DMS53 (cell line): Measurements from ENCODE around the gene ANKRD13D.

Experiments
- DNase-seq: peaks from one replicate; lab custom pipeline; 2025; lab: John Stamatoyannopoulos, UW

Gene ANKRD13D

DNA sequence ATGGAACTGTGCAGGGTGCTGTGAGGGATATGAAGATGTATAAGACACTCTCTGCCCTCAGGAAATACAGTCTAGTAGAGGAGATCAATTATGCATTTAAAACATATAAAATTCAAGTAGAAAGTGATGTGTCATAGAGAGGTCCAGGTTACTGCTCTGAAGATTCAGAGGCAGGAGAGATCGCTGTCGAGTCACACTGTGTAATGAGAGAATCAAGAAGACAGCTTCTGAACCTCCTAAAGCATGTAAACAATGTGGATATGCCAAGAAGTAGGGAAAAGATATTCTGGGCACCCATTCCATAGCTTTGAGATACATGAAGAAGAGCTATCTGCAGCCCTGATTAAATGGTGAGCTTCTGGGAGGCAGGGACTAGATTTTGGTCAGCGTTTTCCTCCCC, 30.9 kb downstream of the ANKRD13D start:
- DNase-seq: no peak

DNA sequence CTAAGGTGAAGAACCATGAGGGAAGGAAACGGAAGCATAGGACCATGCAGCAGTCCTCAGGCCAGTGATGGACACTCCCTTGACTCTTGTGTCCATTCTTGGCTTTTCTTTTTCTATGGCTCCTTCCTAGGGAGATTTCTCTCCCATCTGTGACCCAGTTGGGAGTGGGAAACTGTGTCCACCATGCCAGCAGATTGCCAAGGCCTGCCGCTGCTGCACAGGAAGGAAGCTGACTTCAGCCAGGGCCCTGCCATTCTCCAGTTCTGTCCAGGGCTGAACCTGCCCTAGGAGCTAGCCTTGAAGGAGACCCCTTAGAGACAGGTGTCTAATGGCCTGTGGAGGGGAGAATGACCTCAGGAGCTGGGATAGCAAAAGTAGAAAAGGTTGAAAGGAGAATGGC, 31.6 kb downstream of the ANKRD13D start:
- DNase-seq: no peak

DNA sequence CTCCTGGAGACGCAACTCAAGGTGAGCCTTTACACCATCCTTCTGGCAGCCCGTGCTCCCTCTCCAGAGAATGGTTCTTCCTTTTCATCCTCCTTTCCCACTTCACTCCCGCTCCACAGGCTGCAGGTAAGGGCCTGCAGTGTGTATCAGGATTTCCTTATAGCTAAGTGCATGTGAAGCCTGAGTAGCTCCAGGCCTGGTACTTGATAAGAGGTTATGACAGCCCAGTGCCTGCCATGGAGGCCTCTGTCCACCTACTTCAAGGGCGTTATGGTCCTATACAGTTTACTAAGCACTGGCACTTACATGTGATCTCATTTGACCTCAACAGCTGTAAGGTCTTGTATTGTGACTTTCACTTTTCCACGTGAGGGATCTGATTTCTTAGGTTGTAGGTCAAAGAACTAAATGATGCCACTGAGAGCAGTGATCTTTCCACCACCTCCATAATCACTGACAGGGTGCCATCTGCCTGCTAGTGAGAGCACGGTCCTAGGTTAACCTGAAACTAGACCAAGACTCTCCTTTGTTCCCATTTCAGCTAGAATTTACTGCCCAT, 32.3 kb downstream of the ANKRD13D start:
- DNase-seq: no peak

DNA sequence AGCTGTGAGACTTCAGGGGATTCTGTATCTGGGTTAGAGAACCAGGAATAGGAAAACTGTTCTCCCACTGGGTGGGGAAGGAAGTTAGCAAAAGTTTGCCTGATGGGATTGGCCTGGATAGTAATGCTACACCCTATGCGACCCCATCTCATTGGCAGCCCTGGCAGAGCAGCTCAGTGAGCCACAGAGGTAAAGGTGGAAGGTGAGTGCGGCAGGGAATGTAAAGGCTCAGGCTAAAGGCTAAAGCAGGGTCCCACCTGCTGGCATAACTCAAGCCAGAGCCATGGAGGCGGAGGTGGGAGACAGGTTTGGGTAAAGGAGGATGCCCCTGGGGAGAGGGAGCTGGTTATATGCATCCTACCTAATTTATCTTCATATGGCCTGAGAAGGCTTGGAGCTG, 32.9 kb downstream of the ANKRD13D start:
- DNase-seq: no peak

DNA sequence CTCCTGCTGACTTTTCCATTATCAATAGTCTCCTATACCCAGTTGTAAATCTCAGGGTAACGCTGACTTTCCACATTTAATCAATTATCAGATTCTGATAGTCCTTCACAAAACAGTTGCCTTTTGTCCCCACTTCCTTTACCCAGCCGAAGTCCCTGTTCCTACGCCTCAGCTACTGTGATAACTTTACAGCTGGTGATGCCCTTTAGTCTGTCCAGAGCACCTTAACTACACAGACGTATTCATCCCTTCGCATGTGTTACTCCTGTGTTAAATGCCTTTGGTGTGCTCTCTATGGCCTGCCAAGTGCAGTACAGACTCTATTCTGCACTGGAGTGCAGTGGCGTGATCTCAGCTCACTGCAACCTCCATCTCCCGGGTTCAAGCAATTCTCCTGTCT, 34.4 kb downstream of the ANKRD13D start:
- DNase-seq: no peak

DNA sequence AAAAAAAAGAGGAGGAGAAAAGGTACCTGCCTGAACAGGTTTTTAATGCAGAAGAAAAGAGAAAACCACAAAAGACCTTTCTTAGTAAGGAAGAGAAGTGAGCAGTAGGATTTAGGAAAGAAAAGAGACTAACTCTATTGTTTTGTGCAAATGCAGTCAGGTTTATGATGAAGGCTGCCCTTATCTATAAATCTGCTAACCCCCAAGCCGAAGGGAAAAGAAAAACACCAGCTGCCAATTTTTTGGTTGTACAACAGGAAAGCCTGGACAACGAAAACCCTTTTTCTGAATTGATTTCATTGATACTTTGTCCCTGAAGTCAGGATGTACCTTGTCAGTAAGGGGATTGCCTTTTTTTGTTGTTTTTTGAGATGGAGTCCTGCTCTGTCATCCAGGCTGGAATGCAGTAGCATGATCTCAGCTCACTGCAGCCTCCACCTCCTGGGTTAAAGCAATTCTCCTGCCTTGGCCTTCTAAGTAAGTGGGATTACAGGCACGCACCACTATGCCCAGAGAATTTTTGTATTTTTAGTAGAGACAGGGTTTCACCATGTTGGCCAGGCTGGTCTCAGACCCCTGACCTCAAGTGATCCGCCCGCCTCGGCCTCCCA, 43.1 kb downstream of the ANKRD13D start:
- no peak for DNase-seq

DNA sequence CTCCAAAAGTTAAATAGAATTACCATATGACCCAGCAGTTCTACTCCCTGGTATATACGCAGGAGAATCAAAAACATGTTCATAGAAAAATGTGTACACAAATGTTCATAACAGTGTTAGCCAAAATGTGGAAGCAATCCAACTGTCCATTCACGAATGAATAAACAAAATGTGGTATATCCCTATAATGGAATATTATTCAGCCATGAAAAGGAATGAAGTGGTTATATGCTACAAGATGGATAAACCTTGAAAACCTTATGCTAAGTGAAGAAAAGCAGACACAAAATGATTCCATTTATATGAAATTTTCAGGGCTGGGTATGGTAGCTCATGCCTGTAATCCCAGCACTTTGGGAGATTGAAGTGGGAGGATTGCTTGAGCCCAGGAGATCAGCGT, 48.2 kb downstream of the ANKRD13D start:
- no peak for DNase-seq

DNA sequence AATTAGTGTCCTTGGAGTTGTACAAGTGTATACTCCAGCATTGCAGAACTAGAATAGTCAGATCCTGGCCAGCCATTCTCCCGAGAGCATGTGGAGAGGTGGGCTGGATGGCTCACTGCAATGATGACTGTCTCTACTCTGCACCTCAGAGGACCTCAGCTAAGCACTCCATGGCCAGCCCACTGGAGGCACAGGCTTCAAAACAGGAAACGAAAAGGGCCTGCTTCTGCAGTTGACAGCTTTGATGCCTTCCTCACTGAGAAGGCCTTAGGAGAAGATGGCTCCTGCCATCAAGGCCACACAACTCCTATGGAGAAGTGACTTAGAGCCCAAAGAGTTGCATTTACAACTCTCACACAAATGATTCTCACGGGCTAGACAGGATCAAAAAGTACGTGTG, 55.2 kb downstream of the ANKRD13D start:
- no peak for DNase-seq

DNA sequence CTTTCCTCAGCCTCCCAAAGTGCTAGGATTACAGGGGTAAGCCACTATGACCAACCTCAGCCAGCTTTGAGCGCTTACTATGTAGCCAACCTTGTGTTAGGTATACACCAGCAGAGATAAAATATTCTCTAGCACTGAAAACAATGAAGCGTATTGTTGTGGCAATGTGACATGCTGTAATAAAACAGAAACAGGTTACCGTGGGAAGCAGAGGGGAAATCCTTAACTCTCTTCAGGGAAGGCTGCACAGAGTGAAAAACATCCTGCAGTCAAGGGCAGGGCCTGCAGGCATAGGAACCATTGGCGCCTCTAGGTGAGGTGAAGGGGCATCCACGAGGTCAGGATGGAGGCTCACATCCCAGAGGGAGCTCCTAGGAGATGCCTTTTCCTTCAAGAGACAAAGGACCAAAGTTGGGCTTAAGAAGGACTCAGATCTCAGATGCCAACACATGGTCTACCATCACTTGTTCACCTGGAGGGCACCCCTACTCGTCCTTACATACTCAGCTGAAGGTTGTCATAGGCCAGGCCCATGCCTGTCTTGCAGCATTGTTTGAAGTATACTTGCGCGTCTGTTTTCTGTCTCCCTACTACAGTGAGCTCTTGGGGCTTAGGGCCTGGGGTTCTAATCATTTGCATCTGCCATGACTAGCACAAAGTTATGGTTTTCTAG, 56.3 kb downstream of the ANKRD13D start:
- DNase-seq: peak; percentile 44

DNA sequence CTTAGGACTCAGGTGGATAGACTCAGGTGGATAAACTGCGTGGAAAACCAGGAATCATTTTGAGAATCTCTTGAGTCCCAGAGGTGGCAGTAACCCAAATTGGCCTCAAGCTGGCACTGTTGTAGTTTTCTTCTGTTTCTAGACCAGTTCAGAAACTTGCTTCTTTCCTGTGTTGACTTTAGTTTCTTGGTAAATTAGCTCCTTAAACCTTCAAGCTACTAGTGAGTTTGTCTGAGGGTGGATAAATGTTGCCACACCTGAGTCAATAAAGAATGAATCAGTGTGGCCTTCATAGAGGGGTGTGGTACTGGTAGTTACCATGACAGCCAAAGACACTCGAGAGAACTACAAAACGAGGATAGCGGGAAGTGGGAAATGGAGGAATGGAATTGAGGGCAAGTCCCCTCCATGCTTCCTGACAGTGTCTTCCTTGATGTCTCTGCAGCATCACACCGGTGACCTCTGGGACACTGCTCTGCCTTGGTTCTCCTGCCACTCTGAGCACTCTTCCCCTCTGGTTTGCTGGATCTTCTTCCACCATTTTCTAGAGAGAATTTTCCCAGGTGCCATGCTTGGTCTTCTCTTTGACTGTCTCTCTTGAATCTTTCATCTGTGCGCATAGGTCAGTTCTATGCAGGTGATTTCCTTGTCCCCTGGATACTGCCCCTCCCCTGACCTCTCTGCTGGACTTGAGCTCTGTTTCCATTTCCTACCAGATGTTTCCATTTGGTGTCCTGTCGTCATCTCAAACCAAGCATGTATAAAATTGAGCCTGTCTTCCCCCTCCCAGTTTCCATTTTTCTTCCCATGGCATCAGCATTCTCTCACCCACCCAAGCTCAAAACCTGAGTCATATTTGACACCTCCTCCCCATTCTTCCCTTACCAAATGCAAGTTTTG, 57.1 kb downstream of the ANKRD13D start:
- peak; percentile 85 for DNase-seq

DNA sequence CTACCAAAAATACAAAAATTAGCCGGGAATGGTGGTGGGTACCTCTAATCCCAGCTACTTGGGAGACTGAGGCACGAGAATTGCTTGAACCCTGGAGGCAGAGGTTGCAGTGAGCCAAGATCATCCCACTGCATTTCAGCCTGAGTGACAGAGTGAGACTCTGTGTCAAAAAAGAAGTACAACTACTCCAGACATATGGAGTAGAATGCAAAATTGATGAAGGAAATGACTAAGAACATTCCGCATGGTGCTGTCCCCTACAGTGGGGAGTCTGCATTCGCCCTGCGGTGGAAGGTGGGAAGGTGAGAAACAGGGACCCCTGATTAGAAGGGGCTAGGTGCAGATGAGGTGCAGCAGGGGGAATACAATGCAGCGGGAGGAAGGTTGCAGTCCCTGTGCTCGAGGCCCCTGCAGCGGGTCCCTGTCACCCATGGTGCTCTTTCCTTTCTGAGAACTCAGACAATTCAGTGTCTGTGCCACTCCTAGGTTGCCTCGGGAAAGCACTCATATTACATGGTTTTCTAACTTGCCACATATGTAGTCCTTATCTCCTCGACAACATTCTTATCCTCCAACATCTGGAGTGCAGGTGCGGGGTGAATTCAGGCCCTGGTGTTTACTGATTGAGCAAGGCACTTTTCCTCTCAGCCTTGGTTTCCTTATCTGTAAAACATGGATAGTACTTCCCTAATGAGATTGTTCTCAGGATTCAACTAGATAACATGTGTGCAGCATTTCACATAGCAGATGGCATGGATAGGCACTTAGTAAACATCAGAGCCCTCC, 59.1 kb downstream of the ANKRD13D start:
- DNase-seq: no peak

DNA sequence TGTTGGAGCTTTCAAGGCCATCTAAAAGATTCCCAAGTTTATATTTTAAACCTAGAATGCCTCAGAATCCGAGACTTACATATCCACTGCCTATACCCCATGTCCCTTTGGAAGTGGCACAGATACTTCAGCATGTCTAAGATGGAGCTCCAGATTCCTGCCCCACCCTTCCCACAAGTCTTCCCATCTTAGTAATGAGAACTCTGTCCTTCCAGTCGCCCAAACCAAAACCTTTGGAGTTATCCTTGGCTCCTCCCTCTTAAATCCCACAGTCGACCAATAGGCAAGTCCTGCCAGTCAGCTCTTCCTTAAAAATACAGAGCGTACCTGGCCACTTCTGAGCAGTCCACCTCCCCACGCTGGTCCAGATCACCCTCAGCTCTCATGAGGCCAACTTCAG, 59.9 kb downstream of the ANKRD13D start:
- DNase-seq: no peak

DNA sequence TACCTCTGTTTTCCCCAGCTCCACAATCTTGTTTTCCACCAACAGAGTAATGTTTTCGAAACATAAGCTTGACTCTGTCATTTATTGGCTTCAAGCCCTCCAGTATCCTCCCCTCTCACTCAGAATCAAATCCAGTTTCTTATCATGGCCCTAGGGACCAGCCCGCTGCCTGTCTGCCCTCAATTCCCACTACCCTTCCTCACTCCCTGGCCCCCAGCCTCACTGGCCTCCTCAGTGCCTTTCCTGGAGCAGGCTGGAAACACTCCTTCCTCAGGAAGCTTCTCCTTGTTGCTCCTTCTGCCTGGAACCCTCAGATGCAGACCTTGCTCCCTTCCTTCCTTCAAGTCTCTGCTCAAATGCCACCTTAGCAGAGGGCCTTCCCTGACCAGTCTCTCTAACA, 60.4 kb downstream of the ANKRD13D start:
- DNase-seq: no peak

DNA sequence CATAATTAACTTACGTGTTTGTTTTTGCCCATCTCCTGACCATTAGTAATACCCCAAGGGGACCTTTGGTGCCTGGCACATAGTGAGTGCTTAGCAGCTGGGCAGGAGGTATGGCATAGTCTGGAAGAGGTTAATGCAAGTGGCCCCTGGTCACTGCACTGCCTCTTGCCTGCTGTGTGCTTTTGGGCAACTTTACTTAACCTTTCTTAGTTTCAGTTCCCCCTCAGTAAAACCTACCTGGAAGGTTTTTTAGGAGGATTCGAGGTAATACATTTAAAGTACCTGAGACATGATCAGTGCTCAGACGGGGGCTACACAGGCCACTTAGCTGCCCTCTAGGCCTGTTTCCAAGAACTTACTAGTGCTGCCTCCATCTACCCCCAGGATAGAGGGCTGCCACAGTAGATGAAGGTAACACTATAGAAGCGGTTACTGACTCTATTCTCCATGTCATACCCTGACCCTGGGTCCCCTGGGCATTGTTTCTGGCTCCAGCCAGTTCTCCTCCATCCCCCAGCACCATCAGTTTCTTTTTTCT, 60.9 kb downstream of the ANKRD13D start:
- no peak for DNase-seq

DNA sequence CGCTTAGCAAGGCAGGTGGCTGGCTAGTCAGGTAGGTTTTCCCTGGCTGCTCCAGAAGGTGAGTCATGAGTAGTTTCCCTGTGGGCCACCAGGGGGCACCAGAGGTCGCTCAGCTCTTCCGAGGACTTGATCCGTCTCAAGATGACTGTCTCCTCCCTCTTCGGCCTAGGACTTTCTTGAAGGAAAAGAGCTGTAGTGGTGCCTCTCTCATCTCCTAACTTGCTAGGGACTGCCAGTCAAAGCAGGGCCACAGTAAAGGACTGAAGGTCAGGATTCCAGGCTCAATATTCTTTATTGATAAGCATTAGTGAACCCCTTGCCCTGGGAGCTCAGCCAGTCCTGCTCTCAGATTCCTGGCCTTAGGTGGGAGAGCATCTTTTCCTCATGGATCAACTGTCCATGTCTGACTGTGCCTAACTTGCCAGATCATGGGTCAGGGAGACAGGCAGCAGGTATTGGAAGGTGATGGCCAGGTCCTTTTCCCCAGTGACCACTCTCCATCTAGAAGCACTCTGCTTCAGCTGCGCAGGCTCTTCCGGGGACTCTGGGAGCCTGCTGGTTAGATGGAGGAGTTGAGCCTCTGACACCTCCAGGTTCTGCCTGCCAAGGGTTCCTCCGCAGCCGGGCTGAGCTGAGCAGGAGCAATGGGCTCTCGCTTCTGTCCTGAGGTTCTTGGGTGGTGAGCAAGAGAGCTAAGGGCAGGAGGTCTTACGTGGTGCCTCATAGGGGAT, 62.3 kb downstream of the ANKRD13D start:
- peak; percentile 84 for DNase-seq
